HG03060 (cell line): Measurements from ENCODE around the gene APOL1.
"Not testable (repeated sequence)": the region's sequence is repeated elsewhere in the genome, so short reads cannot be mapped to it uniquely, and the experiment has no call there.

ENCODE experiments used
- ATAC-seq: cut with Tn5 transposase; IDR thresholded peaks from one replicate; pipeline ENCODE4 v1.9.1; 2021; ENCODE audit warnings: low read depth, moderate number of reproducible peaks; ENCODE audit not compliant: unreplicated experiment

The APOL1 gene

DNA sequence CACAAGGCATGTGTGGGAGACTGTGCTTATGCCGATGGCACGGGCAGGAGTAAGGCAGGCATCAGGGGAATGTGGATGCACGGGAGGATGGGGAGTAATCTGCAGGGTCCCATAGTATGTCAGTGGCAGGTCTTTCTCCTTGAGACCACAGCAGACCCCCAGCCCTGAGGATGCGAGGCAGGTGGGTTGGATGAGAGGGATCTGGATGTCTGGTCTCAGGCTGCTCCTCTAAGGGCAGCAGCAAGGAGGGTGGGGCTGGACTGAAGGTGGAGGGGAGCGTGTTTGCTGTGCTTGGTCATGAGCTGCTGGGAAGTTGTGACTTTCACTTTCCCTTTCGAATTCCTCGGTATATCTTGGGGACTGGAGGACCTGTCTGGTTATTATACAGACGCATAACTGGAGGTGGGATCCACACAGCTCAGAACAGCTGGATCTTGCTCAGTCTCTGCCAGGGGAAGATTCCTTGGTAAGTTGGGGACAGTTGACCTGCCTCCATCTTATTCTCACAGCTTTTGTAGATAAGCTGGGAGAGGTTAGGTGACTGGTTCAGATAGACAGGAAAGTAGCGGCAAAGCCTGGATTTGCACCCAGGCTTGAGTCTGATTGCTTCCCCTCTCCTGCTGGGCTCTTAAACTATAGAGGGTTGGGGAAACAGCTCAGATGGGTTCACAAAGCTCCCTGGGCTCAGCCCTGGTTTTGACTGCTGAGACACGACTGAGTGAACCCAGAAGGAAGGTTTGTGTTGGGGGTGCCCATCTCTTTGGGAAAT is at the start of gene APOL1:
TSS of gene APOL1 (plus strand) at position 380 of the 769 bp plus-strand sequence. CDS start 1,823 bp downstream, outside the sequence.
- ATAC-seq = no peak

DNA sequence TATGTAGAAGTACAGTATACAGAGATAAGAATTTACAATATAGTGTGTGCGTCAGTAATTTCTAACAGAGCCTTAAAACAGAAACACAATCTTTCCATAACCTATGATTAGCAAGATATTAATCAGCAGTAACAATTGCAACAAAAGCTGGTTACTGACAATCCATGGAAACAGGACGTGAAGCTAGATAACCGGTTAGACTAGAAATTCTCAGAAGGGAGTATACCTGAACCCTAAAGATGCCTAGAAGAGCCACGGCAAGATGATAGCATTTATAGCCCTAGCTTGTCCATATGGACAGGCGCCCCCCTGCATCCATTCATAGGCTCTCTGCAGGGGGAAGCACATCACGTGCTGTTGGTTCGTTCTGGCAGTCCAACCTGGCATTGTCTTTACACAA is 49.5 kb upstream of the APOL1 start:
- not testable (repeated sequence) for ATAC-seq

GRCh38 chr22:36204001-36204631 is 48.8 kb upstream of the APOL1 start:
- ATAC-seq = no peak

- no peak for ATAC-seq
Observed at GRCh38 chr22:36204632-36205015, 48.3 kb upstream of the APOL1 start.

DNA sequence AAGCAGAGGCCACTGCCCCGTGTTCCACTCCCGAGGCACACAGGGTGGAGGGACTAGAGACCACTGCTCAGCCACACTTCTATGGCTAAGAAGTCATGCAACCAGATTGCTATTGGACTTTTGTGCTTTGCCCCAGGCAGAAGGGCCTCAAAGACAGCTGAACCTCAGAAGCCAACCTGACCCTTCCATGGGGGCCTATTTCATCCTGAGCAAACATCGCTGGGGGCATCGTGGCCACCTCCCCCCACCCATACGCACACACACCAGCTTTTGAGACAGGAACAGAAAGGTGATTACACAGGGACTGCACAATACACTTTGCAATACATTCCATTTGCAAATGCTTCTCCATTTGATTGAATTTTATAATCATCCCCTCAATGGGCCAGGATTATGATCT is 47.4 kb upstream of the APOL1 start:
- ATAC-seq = not testable (repeated sequence)

GRCh38 chr22:36206255-36206654 is 46.7 kb upstream of the APOL1 start:
- ATAC-seq = no peak

GRCh38 chr22:36208162-36208765 is 44.7 kb upstream of the APOL1 start:
- no peak for ATAC-seq

- no peak for ATAC-seq
Observed at GRCh38 chr22:36208914-36209313, 44.0 kb upstream of the APOL1 start.

DNA sequence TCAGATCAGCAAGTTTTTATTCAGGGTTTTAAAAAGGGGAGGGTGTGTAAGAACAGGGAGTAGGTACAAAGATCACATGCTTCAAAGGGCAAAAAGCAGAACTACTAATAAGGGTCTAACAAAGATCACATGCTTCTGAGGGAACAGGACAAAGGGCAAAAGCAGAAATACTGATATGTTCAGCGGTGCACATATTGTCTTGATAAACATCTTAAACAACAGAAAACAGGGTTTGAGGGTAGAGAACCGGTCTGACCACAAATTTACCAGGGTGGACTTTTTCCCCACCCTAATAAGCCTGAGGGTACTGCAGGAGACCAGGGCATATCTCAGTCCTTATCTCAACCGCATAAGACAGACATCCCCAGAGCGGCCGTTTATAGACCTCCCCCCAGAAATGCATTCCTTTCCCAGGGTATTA is 43.4 kb upstream of the APOL1 start:
- ATAC-seq = not testable (repeated sequence)

- ATAC-seq = no peak
Observed at GRCh38 chr22:36210224-36210623, 42.7 kb upstream of the APOL1 start.

GRCh38 chr22:36211237-36211861 is 41.6 kb upstream of the APOL1 start:
- ATAC-seq = no peak

DNA sequence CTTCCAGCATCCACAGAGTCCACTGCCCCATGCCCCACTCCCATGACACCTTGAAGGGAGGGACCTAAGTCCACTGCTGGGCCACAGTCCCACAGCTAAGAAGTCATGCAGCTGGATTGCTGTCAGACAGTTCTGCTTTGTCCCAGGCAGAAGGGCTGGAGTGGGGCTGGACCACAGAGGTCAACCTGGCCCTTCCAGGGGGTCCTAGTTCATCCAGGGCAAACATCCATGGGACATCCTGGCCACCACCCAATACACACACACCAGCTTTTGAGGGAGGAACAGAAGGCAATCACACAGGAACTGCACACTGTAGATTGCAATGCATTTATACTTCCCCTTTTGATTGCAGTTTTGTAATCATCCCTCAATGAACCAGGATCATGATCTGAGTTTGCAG is 40.0 kb upstream of the APOL1 start:
- no peak for ATAC-seq

- no peak for ATAC-seq
Observed at GRCh38 chr22:36213586-36213985, 39.3 kb upstream of the APOL1 start.

DNA sequence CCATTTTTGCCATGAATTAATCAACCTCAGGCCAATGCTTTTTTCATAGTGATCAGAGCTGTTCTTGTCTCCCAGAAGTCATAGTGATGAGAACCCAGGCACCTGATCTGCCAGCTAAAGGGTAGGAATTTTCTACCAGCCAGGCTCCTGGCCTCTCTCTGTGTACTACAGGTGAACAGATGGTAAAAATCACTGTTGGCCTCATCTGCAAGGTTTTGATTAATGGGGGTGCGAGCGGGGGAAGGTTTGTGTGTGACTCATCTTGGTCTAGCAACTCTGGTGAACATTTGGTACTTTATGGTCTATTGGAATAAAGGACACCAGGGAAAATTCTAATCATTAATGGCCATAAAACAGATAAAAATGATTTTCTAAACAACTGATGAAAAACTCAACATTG is 37.0 kb upstream of the APOL1 start:
- ATAC-seq = no peak

GRCh38 chr22:36218648-36219193 is 34.2 kb upstream of the APOL1 start:
- no peak for ATAC-seq

DNA sequence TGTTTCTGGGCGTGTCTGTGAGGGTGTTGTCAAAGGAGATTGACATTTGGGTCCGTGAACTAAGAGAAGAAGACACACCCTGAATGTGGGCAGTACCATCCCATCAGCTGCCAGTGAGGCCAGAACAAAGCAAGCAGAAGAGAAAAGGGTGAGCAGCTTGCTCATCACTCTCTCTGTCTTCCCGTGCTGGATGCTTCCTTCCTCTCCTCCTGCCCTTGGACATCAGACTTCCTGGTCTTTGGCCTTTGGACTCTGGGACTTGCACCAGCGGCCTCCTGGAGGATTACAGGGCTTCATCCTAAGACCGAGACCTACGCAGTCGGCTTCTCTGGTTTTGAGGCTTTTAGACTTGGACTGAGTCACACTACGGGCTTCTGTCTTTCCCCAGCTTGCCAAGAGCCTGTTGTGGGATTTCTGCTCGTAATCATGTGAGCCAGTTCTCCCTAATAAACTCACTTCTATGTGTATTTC is 32.4 kb upstream of the APOL1 start:
- ATAC-seq = no peak

DNA sequence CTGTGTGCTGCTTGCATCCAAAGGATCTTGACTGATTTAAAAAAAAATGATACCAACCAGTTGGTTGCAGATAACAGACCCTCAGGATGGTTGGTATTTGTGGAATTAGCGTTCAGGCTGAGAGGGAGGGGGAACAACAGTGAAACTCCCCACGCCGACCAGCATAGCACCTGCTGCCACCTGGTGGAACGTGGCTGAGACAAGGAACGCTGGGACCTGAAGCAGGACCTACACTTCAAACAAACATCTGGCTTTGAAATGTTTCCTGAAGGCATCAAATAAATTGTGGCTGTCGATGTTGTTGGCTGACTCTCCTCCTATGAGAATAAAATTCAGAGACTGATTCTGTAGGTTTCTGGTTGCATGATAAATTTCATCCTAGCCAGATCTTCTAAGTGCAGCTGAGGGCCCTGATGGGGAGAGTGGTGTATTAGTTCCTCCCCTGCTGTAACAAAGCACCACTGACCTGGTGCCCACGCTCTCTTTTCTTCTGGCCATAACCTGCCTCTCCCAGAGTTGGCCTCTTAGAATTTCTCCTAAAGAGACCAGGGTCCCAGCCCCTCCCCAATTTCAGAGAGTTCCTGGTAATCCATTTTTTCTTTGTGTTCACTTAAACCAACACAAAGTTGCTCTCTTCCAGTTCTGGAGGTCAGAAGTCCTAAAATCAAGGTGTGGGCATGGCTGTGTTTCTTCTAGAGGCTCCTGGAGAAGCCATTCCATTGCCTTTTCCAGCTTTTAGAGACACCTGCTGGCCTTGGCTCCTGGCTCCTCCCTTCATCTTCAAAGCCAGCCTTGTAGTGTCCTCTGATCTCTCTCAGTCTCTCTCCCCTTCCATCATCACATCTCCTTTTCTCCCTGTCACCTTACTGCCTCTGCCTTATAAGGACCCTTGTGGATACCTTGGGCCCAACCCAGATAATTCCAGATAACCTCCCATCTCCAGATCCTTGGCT is 30.9 kb upstream of the APOL1 start:
- ATAC-seq = no peak

DNA sequence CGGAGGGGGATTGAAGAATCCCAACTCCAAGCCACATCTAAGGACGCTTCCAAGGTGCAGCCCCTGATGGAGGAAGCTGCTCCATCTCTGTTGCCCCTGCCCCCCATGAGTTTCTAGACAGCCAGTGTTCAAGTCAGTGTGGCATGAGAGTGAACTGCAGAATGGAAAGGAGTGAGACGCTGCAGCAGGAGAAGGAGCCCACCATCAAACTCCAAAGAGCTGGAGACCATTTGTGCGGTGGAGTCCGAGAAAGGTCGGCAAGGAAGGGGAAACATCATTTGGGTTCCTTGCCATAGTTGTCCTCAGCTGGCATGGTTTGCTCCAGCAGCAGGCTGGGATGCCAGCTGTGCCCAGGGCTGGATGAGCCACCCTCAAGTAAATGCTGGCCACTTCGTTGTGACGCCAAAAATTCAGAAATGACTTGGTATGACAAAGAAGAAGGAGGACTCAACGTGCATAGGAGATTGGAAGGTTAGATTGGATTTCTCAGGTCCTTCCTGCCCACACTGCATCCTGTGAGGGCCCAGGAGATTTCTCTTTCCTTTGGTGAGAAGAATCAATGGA is 30.0 kb upstream of the APOL1 start:
- no peak for ATAC-seq

- ATAC-seq = no peak
Observed at GRCh38 chr22:36223504-36223903, 29.4 kb upstream of the APOL1 start.
